Heart right ventricle (tissue), 16 donors: Measurements from ENCODE around the gene ZNF428. TPM values are rescaled to one million over a fixed set of nuclear protein-coding genes. Genes with fewer than 3 reads are reported as not detected.
"Not testable (repeated sequence)": the region's sequence is repeated elsewhere in the genome, so short reads cannot be mapped to it uniquely, and the experiment has no call there.

Experiments
- ATAC-seq, 8 donors: fragments of 200-7000 bp; cut with Tn5 transposase; one replicate each; pipeline ENCODE4 v1.9.1; 2020; ENCODE audit warnings: mild to moderate bottlenecking in 8 of 8, moderate library complexity in 8 of 8, moderate number of reproducible peaks in 1 of 8
- DNase-seq, 2 donors: peaks; one replicate each; pipeline ENCODE4 v3.0.0-alpha.2; 2020
- H3K27ac ChIP-seq, 10 donors: fragments of 200-600 bp; sonication (generic) in 2 of 10; one replicate each; pipeline versions ENCODE4 v1.5.0 to v1.8.0; 2020 to 2022; ENCODE audit warnings: mild to moderate bottlenecking in 3 of 10
- H3K27me3 ChIP-seq, 7 donors: fragments of 200-600 bp; one replicate each; pipeline ENCODE4 v1.8.0; 2021 to 2022; ENCODE audit warnings: mild to moderate bottlenecking in 2 of 7
- H3K36me3 ChIP-seq, 9 donors: fragments of 200-600 bp; sonication (generic) in 1 of 9; one replicate each; pipeline versions ENCODE4 v1.5.0 to v1.8.0; 2020 to 2022; ENCODE audit warnings: mild to moderate bottlenecking in 2 of 9
- H3K4me1 ChIP-seq, 9 donors: fragments of 200-600 bp; sonication (generic) in 1 of 9; one replicate each; pipeline versions ENCODE4 v1.5.0 to v1.8.0; 2020 to 2022; ENCODE audit warnings: mild to moderate bottlenecking in 4 of 9
- H3K4me3 ChIP-seq, 10 donors: fragments of 200-600 bp; sonication (generic) in 2 of 10; one replicate each; pipeline versions ENCODE4 v1.5.0 to v1.8.0; 2020 to 2022; ENCODE audit warnings: mild to moderate bottlenecking in 7 of 10, moderate library complexity in 2 of 10
- H3K9me3 ChIP-seq, 11 donors: fragments of 200-600 bp in 10 of 11; sonication (generic) in 2 of 11; one replicate each; pipeline versions ENCODE4 v1.5.0 to v1.8.0; 2013 to 2022; ENCODE audit warnings: mild to moderate bottlenecking in 2 of 11, control low read depth in 1 of 11, moderate library complexity in 1 of 11
- CTCF ChIP-seq, 9 donors: fragments of 200-600 bp; sonication (generic) in 2 of 9; IDR thresholded peaks; one replicate each; pipeline versions ENCODE4 v1.5.0 to v1.8.0; 2021 to 2022; ENCODE audit warnings: antibody characterized with exemption in 9 of 9, mild to moderate bottlenecking in 5 of 9, moderate library complexity in 1 of 9
- WGBS, 2 donors: extraction: QIAGEN DNeasy Blood & Tissue Kit; methylation state at CpG; one replicate each; pipeline ENCODE4 v1.1.7; 2013; ENCODE audit warnings: inconsistent platforms in 1 of 2; 5-methylcytosine and 5-hydroxymethylcytosine counted together
- intact Hi-C, 10 donors: fragments of 100-400 bp; cut with DNase I; formaldehyde crosslinking; loops; one replicate each; pipeline versions ENCODE4 v1.11.1 to v1.14.2; 2022
- polyA plus RNA-seq, 2 donors: library from polyadenylated mRNA; stranded (reverse); fragments of 200-250 nt; gene quantifications; one replicate each; pipeline ENCODE4 v1.2.3, GENCODE V29; 2013
- total RNA-seq, 10 donors: library from RNA; stranded (reverse); fragmentation: NEBNext Ultra II Directional in 3 of 10; extraction: Animal tissue kit (Norgen Biotek cat#: 25700) in 3 of 10; gene quantifications; one replicate each; pipeline versions ENCODE4 v1.2.1 to v1.2.4, GENCODE V29; 2021 to 2023
- donor health status: Arrhythmogenic right ventricular cardiomyopathy.
- donor health status: ischemic (EF 13 %, LVEDD 7.1; RV severe dilation, severe dysfunction).
- donor health status: healthy with polysubstance abuse.
- donor health status: DM: no; HTN: yes; CAD: no.
- donor health status: DM: no; HTN: no; CAD: no.
- donor health status: ischemic (EF 25% LVEDD 6.9; RV normal size, moderate dysfunction).
- donor health status: ischemic (EF 25% LVEDD 5.7; RV mildly dilated, moderate dysfunction).
- donor health status: healthy.
- donor health status: DM: yes; HTN: yes; CAD: no.
- donor health status: Ischemic cardiomyopathy.
- donor health status: ischemic (EF 35%, LVEDD 5.7; RV mildly dilated, moderate dysfunction).
- donor health status: nonischemic (EF 11% LVEDD 7.7; RV severe dilation, severe dysfunction).
- donor health status: DM: yes; HTN: yes; CAD: no.
- donor health status: PGD.
- donor health status: ischemic (EF 29% LVEDD 5.4; RV normal size, mild dysfunction).
- donor health status: nonischemic (EF 23%, LVEDD 6.1; RV moderate dilation, normal function).

ZNF428 gene
- total and polyA plus RNA-seq, 12 donors = 28.1 to 94.9 (median 33.5) TPM

- Histone ChIP-seq H3K36me3 (peaks cover 6 to 91% (median 32%) of the 10 kb centered on the region in 9 donors), H3K4me1 (peaks cover 0 to 13% (median 11%) of the 10 kb centered on the region in 9 donors)
Observed at GRCh38 chr19:43589277-43589676, 30.2 kb downstream of the ZNF428 start.

DNA sequence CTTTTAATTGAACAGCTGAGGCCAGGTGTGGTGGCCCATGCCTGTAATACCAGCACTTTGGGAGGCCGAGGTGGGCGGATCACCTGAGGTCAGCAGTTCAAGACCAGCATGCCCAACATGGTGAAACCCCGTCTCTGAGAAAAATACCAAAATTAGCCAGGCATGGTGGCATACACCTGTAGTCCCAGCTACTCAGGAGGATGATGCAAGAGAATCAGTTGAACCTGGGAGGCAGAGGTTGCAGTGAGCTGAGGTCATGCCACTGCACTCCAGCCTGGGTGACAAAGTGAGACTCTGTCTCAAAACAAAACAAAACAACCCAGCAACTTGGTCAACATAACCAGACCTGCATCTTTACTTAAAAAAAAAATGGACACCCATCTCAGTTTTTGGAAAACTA lies 32.4 kb downstream of the ZNF428 start:
- H3K27ac ChIP-seq, H3K27me3 ChIP-seq, H3K4me3 ChIP-seq, ATAC-seq, intact Hi-C loops, H3K4me1 ChIP-seq, H3K9me3 ChIP-seq, DNase-seq: not testable (repeated sequence)
- 94 to 98% methylated on average over 3 of the region's 3 CpGs for WGBS, 2 donors
- H3K36me3 ChIP-seq = peaks cover 0 to 68% (median 16%) of the 10 kb centered on the region in 9 donors

More at GRCh38 chr19:43589277-43589676, 30.2 kb downstream of the ZNF428 start:
- TF ChIP-seq CTCF (IDR thresholded peaks at IDR 0.05) = no peak
- H3K27ac ChIP-seq = no peak overlapping the region
- no peaks in the 10 kb centered on the region for H3K9me3 ChIP-seq
- no peak for ATAC-seq
- no peak overlapping the region for H3K4me3 ChIP-seq
- 88 to 90% methylated on average over 5 of the region's 5 CpGs for WGBS, 2 donors
- H3K27me3 ChIP-seq = no peaks in the 10 kb centered on the region
- DNase-seq = no peak
- intact Hi-C loops = no loop called here

DNA sequence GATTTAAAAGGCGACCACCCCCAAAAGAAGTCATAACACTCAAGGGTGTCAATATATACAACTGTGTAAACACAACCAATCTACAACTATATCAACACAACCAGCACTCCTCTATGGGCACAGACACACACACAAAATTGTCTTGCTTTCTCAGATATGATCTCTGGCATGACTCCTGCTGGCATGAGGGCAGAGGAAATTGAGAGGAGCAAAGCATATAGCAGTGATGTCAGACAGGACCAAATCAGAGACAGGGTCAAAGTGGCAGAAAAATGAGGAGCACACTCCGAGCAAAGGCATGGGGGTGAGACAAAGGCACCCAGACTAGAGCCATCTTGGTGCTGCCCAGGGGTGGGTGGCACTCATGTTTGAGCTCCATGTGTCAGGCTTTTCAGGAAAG lies 33.1 kb downstream of the ZNF428 start:
- peaks cover 0 to 16% (median 3%) of the 10 kb centered on the region in 9 donors for H3K4me1 ChIP-seq
- H3K4me3 ChIP-seq = no peak overlapping the region
- no peak overlapping the region for H3K27ac ChIP-seq
- no peak for TF ChIP-seq CTCF (IDR thresholded peaks at IDR 0.05)
- no peak for ATAC-seq
- no peak for DNase-seq
- intact Hi-C loops = no loop called here
- peaks cover 0 to 62% (median 10%) of the 10 kb centered on the region in 9 donors for H3K36me3 ChIP-seq
- H3K9me3 ChIP-seq = no peaks in the 10 kb centered on the region
- 94 to 96% methylated on average over 2 of the region's 2 CpGs for WGBS, 2 donors
- H3K27me3 ChIP-seq = no peaks in the 10 kb centered on the region

GRCh38 chr19:43584484-43584883 lies 34.9 kb downstream of the ZNF428 start:
- Histone ChIP-seq H3K27ac (peak overlapping the region in 3 of 10 donors; percentile 25 to 46 (median 36)), H3K4me3 (no peak overlapping the region), H3K27me3 (no peaks in the 10 kb centered on the region), H3K9me3 (no peaks in the 10 kb centered on the region), H3K36me3 (peaks cover 0 to 43% (median 0%) of the 10 kb centered on the region in 9 donors), H3K4me1 (peaks cover 0 to 29% (median 8%) of the 10 kb centered on the region in 9 donors)
- intact Hi-C loops = no loop called here
- DNase-seq = no peak
- ATAC-seq = no peak
- WGBS, 2 donors = 100% methylated on average over 1 of the region's 1 CpG
- no peak for TF ChIP-seq CTCF (IDR thresholded peaks at IDR 0.05)

DNA sequence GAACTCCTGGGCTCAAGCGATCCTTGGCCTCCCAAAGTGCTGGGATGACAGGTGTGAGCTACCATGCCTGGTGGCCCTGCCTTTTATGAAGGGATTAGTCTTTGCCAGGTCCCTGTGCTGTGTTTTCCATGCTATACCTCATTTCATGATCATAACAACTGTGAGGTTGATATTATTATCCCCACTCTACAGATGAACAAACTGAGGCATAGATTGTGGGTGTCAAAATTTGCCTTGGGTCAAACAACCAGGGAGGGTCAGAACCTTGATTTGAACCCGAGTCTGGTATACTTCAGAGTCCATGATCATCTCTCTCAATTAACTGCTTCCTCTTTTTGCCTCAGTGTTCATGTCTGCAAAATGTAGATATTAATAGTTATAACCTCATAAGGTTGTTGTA lies 36.9 kb downstream of the ZNF428 start:
- Histone ChIP-seq H3K9me3 (no peaks in the 10 kb centered on the region), H3K36me3 (peaks cover 0 to 26% (median 0%) of the 10 kb centered on the region in 9 donors), H3K27ac (no peak overlapping the region), H3K4me1 (peaks cover 0 to 29% (median 8%) of the 10 kb centered on the region in 9 donors), H3K27me3 (no peaks in the 10 kb centered on the region), H3K4me3 (no peak overlapping the region)
- intact Hi-C loops = no loop called here
- no peak for TF ChIP-seq CTCF (IDR thresholded peaks at IDR 0.05)
- ATAC-seq (no peak), DNase-seq (no peak)
- 95 to 98% methylated on average over 2 of the region's 2 CpGs for WGBS, 2 donors
